MG63 (cell line): Measurements from ENCODE around the gene OXSR1. TPM values are rescaled to one million over a fixed set of nuclear protein-coding genes. Genes with fewer than 3 reads are reported as not detected.

ENCODE experiments used
- DNase-seq: peaks from one replicate; pipeline ENCODE4 v3.0.0-alpha.2; 2020
- H3K27me3 ChIP-seq: fragments of 250-450 bp; sonication (Bioruptor Pico); 2 replicates; pipeline ENCODE4 v1.5.1; 2020; ENCODE audit warnings: mild to moderate bottlenecking, moderate library complexity
- H3K36me3 ChIP-seq: fragments of 250-450 bp; sonication (Bioruptor Pico); 2 replicates; pipeline ENCODE4 v1.5.1; 2020; ENCODE audit warnings: mild to moderate bottlenecking, moderate library complexity
- H3K4me3 ChIP-seq: fragments of 250-450 bp; sonication (Bioruptor Pico); 2 replicates; pipeline ENCODE4 v1.5.1; 2020; ENCODE audit warnings: mild to moderate bottlenecking, moderate library complexity
- H3K9me3 ChIP-seq: fragments of 250-450 bp; sonication (Bioruptor Pico); 2 replicates; pipeline ENCODE4 v1.5.1; 2020; ENCODE audit warnings: mild to moderate bottlenecking, moderate library complexity
- total RNA-seq: library from RNA; depleted of rRNA; stranded (reverse); fragments of >200 nt; shearing (Covaris generic); gene quantifications from 2 replicates; pipeline ENCODE4 v1.2.3, GENCODE V29; 2014; ENCODE audit warnings: low replicate concordance; rRNA removed

Gene OXSR1
- total RNA-seq = 13.2 and 20.3 TPM in 2 replicates

DNA sequence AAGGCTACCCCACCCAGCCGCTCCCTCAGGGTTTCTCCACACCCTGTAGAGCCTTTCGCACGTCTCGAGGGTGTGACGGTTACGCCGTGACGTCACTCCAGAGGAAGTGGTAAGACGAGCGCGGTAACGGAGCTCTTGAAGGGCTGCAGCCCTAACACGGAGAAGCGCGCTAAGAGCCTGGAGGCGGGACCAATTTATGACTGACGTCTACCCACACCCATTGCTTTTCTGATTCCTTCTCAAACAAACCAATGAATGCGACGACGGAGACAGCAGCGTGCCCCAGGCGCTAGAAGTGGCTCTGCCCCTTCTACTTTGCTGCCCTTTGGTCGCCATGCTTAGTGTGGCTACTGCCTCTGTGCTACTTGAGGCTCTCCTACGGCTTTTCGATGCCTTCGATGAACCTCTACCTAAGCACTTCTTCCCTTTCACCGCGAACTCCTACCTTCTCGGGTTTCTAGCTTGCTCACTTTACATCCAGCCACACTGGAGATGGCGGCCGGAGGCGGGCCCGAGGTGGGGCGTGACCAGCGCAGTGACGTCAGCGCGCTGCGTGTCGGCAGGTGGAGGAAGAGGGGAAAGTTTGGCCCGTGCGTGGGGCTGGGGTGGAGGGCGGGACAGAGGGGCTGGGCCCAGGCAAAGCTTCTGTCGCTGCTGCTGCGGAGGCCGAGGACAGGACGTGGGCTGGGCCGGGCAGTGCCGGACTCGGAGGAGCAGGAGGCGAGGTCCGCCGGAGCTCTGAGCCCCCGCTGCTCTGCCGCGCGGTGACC lies at the start of gene OXSR1:
OXSR1 (plus strand) TSS at position 586 of the 770 bp plus-strand sequence. CDS start 340 bp downstream, outside the sequence.
- H3K36me3 ChIP-seq = no peaks in the 10 kb centered on the region
- DNase-seq = peak; percentile 95
- H3K9me3 ChIP-seq = no peaks in the 10 kb centered on the region
- no peaks in the 10 kb centered on the region for H3K27me3 ChIP-seq
- H3K4me3 ChIP-seq = peak within 1 kb of the TSS; percentile 62

DNA sequence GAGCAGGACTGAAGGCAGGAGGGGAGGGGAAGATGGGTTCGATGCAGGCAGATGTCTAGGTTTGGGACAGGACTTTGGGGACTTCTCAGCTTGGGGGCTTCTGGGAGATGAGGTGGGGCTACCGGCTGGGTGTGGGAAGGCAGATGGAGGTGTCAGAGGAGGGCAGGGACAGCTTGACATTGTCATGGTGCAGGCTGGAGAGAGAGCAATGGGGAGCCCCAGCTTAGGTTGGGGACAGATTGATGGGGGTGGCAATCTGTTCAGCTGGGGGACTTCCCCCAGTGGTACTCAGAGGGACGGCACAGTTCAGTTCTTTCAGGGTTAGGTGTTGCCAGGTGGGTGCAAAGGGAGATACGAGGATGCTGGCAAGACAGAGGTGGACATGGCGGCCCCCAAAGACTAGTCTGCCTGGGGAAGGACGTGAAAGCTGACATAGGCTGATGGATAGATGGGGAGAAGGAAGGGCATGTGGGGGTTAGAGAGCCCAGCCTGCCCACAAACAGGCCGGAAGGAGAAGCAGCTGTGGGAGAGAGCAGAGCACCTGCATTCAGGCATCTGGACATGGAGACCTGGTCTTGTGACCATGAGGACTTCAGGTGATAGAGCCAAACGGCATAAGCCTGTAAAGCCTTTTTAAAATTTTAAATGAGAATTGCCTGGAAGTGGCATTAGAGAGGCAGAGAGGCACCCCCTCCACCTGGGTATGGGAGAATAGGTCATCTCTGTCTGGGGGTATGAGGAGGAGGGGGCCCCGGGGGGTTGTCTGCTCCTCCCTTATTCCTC lies 49.5 kb upstream of the OXSR1 start:
- H3K4me3 ChIP-seq = no peak overlapping the region
- no peaks in the 10 kb centered on the region; the same call in 1 of the 2 replicates for H3K36me3 ChIP-seq
- no peak for DNase-seq
- no peaks in the 10 kb centered on the region for H3K27me3 ChIP-seq
- no peaks in the 10 kb centered on the region for H3K9me3 ChIP-seq

DNA sequence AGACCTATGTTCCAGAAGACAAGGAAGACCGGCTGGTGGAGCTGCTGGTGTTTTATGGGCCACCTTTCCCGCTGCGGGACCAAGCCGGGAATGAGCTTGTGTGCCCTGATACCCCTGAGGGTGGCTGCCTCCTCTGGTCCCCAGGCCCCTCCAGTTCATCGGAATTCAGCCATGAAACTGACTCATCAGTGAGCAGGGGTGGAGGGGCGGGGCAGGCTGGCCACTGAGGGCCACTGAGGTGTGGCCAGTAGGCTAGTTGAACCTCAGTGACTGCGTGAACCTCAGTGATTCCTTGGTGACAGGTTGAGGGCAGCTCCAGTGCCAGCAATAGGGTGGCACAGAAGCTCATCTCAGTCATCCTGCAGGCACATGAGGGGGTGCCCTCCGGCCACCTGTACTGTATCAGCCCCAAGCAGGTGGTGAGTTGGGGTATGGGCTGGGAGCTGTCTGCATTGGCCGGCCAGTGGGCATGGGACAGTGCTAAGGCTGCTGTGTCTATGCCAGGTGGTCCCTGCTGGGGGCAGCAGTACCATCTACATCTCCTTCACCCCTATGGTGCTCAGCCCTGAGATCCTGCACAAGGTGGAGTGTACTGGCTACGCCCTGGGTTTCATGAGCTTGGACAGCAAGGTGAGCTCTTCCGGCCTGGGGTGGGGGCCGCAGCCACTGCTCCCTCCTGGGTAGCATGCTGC lies 48.7 kb upstream of the OXSR1 start:
- no peak overlapping the region for H3K4me3 ChIP-seq
- no peaks in the 10 kb centered on the region for H3K27me3 ChIP-seq
- no peaks in the 10 kb centered on the region; the same call in 1 of the 2 replicates for H3K36me3 ChIP-seq
- no peak for DNase-seq
- H3K9me3 ChIP-seq = no peaks in the 10 kb centered on the region

GRCh38 chr3:38117163-38117716 lies 48.1 kb upstream of the OXSR1 start:
- no peaks in the 10 kb centered on the region; the same call in 1 of the 2 replicates for H3K36me3 ChIP-seq
- H3K9me3 ChIP-seq = no peaks in the 10 kb centered on the region
- no peak for DNase-seq
- no peak overlapping the region for H3K4me3 ChIP-seq
- no peaks in the 10 kb centered on the region for H3K27me3 ChIP-seq

DNA sequence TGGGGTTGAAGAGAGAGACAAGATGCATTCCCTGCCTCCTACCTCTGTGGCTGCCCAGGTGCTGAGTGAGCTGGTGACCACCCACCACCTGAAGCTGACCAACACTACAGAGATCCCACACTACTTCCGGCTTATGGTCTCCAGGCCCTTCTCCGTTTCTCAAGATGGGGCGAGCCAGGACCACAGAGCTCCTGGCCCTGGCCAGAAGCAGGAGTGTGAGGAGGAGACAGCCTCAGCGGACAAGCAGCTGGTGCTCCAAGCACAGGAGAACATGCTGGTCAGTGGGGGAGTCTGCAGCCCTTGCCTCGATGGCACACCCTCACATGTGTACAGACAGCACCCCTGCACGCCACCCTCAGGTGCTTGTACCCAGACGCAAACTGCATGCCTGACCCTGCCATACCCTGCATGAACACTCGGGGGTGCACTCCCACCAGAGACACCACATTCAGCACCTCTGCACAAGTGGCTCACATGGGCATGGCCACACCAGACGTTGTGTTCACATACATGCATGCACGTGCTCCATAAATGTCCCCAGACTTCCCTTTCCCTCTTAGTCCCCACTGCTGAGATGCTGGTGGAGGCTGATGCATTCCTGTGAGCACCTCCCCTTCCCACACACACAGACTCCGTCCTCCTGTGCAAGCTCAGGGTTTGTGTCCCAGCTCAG lies 47.5 kb upstream of the OXSR1 start:
- Histone ChIP-seq H3K27me3 (no peaks in the 10 kb centered on the region), H3K9me3 (no peaks in the 10 kb centered on the region), H3K4me3 (no peak overlapping the region), H3K36me3 (no peaks in the 10 kb centered on the region; the same call in 1 of the 2 replicates)
- DNase-seq = peak; percentile 39

- Histone ChIP-seq H3K36me3 (no peaks in the 10 kb centered on the region; the same call in 1 of the 2 replicates), H3K4me3 (no peak overlapping the region)
Measured at GRCh38 chr3:38118421-38119247, 46.7 kb upstream of the OXSR1 start.

GRCh38 chr3:38119248-38119544 lies 46.1 kb upstream of the OXSR1 start:
- Histone ChIP-seq H3K27me3 (no peaks in the 10 kb centered on the region), H3K36me3 (no peaks in the 10 kb centered on the region; the same call in 1 of the 2 replicates), H3K9me3 (no peaks in the 10 kb centered on the region), H3K4me3 (no peak overlapping the region)
- DNase-seq = no peak

More at GRCh38 chr3:38118421-38119247, 46.7 kb upstream of the OXSR1 start:
- DNase-seq = no peak
- Histone ChIP-seq H3K9me3 (no peaks in the 10 kb centered on the region), H3K27me3 (no peaks in the 10 kb centered on the region)

- Histone ChIP-seq H3K36me3 (no peaks in the 10 kb centered on the region; the same call in 1 of the 2 replicates), H3K27me3 (no peaks in the 10 kb centered on the region), H3K9me3 (no peaks in the 10 kb centered on the region), H3K4me3 (no peak overlapping the region)
- DNase-seq = no peak
Measured at GRCh38 chr3:38119821-38120692, 45.3 kb upstream of the OXSR1 start.

GRCh38 chr3:38120693-38121450 lies 44.5 kb upstream of the OXSR1 start:
- DNase-seq = no peak
- Histone ChIP-seq H3K36me3 (no peaks in the 10 kb centered on the region; the same call in 1 of the 2 replicates), H3K9me3 (no peaks in the 10 kb centered on the region), H3K4me3 (no peak overlapping the region), H3K27me3 (no peaks in the 10 kb centered on the region)

GRCh38 chr3:38121451-38121831 lies 43.9 kb upstream of the OXSR1 start:
- Histone ChIP-seq H3K36me3 (no peaks in the 10 kb centered on the region; the same call in 1 of the 2 replicates), H3K9me3 (no peaks in the 10 kb centered on the region), H3K27me3 (no peaks in the 10 kb centered on the region), H3K4me3 (no peak overlapping the region)
- DNase-seq = no peak

DNA sequence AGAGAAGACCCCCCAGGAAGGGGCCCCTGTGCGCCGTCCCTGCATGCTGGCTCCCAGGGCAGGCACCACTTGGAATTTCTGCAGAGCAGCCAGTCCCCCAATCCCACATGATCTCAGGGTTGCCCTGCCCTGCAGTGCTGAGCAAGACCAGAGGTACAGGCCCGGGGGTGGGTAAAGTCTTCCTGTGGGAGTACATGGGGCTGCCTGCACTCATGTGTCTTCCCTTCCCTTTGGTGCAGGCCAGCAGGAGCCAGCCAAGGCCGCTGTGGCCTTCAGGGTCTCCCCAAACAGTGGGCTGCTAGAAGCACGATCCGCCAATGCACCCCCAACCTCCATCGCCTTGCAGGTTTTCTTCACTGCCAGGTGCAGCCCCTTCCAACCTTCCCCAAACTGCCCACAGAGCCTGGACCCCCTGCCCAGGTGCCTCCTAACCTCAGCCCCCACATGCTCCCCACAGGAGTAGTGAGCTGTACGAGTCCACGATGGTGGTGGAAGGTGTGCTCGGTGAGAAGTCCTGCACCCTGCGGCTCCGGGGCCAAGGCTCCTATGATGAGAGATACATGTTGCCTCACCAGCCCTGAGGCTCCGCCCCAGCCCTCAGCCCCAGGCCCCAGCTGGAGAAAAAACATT lies 43.4 kb upstream of the OXSR1 start:
- no peaks in the 10 kb centered on the region; the same call in 1 of the 2 replicates for H3K36me3 ChIP-seq
- H3K9me3 ChIP-seq = no peaks in the 10 kb centered on the region
- DNase-seq = no peak
- H3K27me3 ChIP-seq = no peaks in the 10 kb centered on the region
- no peak overlapping the region for H3K4me3 ChIP-seq

DNA sequence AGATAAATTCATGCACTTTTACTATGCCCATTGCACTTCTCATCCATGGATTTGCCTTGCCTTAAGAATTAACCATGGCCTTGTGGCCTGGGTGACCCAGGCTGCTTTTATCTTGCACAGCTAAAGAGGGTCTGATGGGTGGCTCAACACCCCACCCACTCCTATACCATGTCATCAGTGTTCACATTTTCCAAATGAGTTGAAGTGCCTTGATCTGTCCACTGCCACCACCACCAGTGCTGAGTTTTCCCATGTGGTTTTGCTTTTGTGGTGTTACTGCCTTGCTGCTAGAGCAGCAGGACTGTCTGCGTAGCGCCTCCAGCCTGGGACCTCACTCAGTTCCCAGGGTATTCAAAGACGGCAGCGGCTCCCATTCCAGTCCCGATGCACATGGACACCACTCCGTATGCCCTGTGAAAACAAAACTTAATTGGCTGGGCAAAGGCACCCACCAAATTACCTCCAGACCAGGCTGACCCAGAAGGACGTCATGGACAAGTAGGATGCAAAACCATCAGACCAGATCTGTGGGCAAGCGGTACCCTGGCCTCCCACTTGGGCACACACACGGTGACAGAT lies 42.5 kb upstream of the OXSR1 start:
- no peaks in the 10 kb centered on the region for H3K9me3 ChIP-seq
- H3K27me3 ChIP-seq = no peaks in the 10 kb centered on the region
- H3K4me3 ChIP-seq = no peak overlapping the region
- H3K36me3 ChIP-seq = no peaks in the 10 kb centered on the region; the same call in 1 of the 2 replicates
- DNase-seq = no peak

GRCh38 chr3:38124324-38125122 lies 40.8 kb upstream of the OXSR1 start:
- Histone ChIP-seq H3K36me3 (no peaks in the 10 kb centered on the region; the same call in 1 of the 2 replicates), H3K4me3 (no peak overlapping the region), H3K27me3 (no peaks in the 10 kb centered on the region), H3K9me3 (no peaks in the 10 kb centered on the region)
- DNase-seq = no peak
